Transverse colon (tissue), 4 donors: Measurements from ENCODE around the gene CECR2. TPM values are rescaled to one million over a fixed set of nuclear protein-coding genes. Genes with fewer than 3 reads are reported as not detected.

Experiments
- DNase-seq: peaks from one replicate; pipeline ENCODE4 v3.0.0-alpha.2; 2019
- H3K27ac ChIP-seq, 4 donors: fragments of 200-600 bp; sonication (generic); 2 replicates each; pipeline ENCODE4 v1.5.1; 2016 to 2018; ENCODE audit warnings: inconsistent platforms in 4 of 4
- H3K27me3 ChIP-seq: fragments of 200-600 bp; sonication (generic); 2 replicates; pipeline ENCODE4 v1.5.1; 2017; ENCODE audit warnings: inconsistent platforms
- H3K36me3 ChIP-seq, 4 donors: fragments of 200-600 bp; sonication (generic); 2 replicates each; pipeline ENCODE4 v1.5.1; 2017 to 2019; ENCODE audit warnings: inconsistent platforms in 4 of 4
- H3K4me1 ChIP-seq, 4 donors: fragments of 200-600 bp; sonication (generic); 2 replicates each; pipeline ENCODE4 v1.5.1; 2017 to 2020; ENCODE audit warnings: inconsistent platforms in 4 of 4
- H3K4me3 ChIP-seq, 4 donors: fragments of 200-600 bp; sonication (generic); 1 replicate in 1 of 4; 2 replicates in 3 of 4; pipeline versions ENCODE4 v1.5.1 to v1.6.1; 2017 to 2019; ENCODE audit warnings: inconsistent platforms in 4 of 4
- H3K9me3 ChIP-seq, 2 donors: fragments of 200-600 bp; sonication (generic); 2 replicates each; pipeline ENCODE4 v1.5.1; 2017 to 2019; ENCODE audit warnings: inconsistent platforms in 2 of 2
- CTCF ChIP-seq, 5 experiments: fragments of 200-600 bp in 3 of 5; fragments of 450-650 bp in 2 of 5; sonication (generic) in 3 of 5; IDR thresholded peaks; 1 replicate in 2 of 5; 2 replicates in 3 of 5; pipeline ENCODE4 v1.5.1; 2016 to 2017; ENCODE audit warnings: antibody characterized with exemption in 5 of 5, inconsistent platforms in 3 of 5, mild to moderate bottlenecking in 2 of 5, moderate library complexity in 1 of 5
- EP300 ChIP-seq: sonication (generic); formaldehyde crosslinking; IDR thresholded peaks from one replicate; pipeline ENCODE4 v1.6.1; 2017; ENCODE audit warnings: antibody characterized with exemption, low read depth
- POLR2A ChIP-seq: fragments of 450-650 bp; IDR thresholded peaks from one replicate; pipeline ENCODE4 v1.6.1; 2016; ENCODE audit warnings: antibody characterized with exemption, mild to moderate bottlenecking, moderate library complexity
- POLR2AphosphoS5 ChIP-seq, 3 donors: sonication (generic); formaldehyde crosslinking; IDR thresholded peaks; one replicate each; pipeline ENCODE4 v1.6.1; 2016; ENCODE audit warnings: antibody characterized with exemption in 3 of 3
- WGBS, 2 donors: methylation state at CpG; one replicate each; pipeline ENCODE4 v1.1.5; 2018; ENCODE audit warnings: low coverage in 1 of 2; 5-methylcytosine and 5-hydroxymethylcytosine counted together
- in situ Hi-C, 4 donors: fragments of 200-750 bp; cut with MboI; loops; one replicate each; pipeline versions ENCODE4 v1.15.0 to v1.15.1; 2017; ENCODE audit warnings: low sequenced_read_pairs in 3 of 4, low pct_ligation_motif_present in 1 of 4, low pct_unique_long_range_greater_than_20kb in 1 of 4
- intact Hi-C: fragments of 100-400 bp; cut with DNase I; formaldehyde crosslinking; loops from one replicate; pipeline ENCODE4 v1.15.1; 2023; ENCODE audit warnings: low total_unique reads
- total RNA-seq, 4 donors: library from RNA; depleted of rRNA; stranded (reverse); fragments of >200 nt; gene quantifications; one replicate each; pipeline ENCODE4 v1.1.0, GENCODE V29; 2016

Gene CECR2
- total RNA-seq, 4 donors from 2014 or later: 0.14 to 0.64 (median 0.60) TPM; not detected in 1

GRCh38 chr22:17332109-17332800, 37.0 kb upstream of the CECR2 start:
- intact Hi-C loops: no loop called here
- TF ChIP-seq POLR2AphosphoS5 (IDR thresholded peaks at IDR 0.05): no peak
- DNase-seq: no peak
- Histone ChIP-seq H3K4me1 (no peaks in the 10 kb centered on the region), H3K36me3 (no peaks in the 10 kb centered on the region), H3K27ac (no peak overlapping the region), H3K27me3 (no peaks in the 10 kb centered on the region), H3K4me3 (no peak overlapping the region), H3K9me3 (no peaks in the 10 kb centered on the region)
- in situ Hi-C loops: loop anchor here in 1 of 4 donors (25.0 kb wide), 1 partner anchor 95 kb away; no protein-coding TSS in a partner anchor
- WGBS, 2 donors: 78 to 80% methylated on average over 5 to 16 of the region's 16 CpGs

- 83% methylated on average over 6 of the region's 6 CpGs; no CpG with 5 or more reads in 1 of the 2 donors for WGBS, 2 donors
- H3K27me3 ChIP-seq: no peaks in the 10 kb centered on the region
- intact Hi-C loops (no loop called here), in situ Hi-C loops (loop anchor here in 1 of 4 donors (25.0 kb wide), 1 partner anchor 97 kb away; no protein-coding TSS in a partner anchor)
- no peaks in the 10 kb centered on the region for H3K9me3 ChIP-seq
- no peaks in the 10 kb centered on the region for H3K4me1 ChIP-seq
- DNase-seq: no peak
- TF ChIP-seq CTCF (IDR thresholded peaks at IDR 0.05): no peak
- no peak for TF ChIP-seq EP300
- H3K36me3 ChIP-seq: no peaks in the 10 kb centered on the region
- no peak overlapping the region for H3K4me3 ChIP-seq
- no peak overlapping the region for H3K27ac ChIP-seq
Observed at GRCh38 chr22:17334059-17334458, 35.2 kb upstream of the CECR2 start.

GRCh38 chr22:17334983-17335382, 34.3 kb upstream of the CECR2 start:
- no peak for DNase-seq
- Histone ChIP-seq H3K9me3 (no peaks in the 10 kb centered on the region), H3K27ac (no peak overlapping the region), H3K4me1 (no peaks in the 10 kb centered on the region), H3K36me3 (no peaks in the 10 kb centered on the region), H3K4me3 (no peak overlapping the region), H3K27me3 (no peaks in the 10 kb centered on the region)
- intact Hi-C loops: no loop called here
- WGBS, 2 donors: 61 to 100% methylated on average over 1 to 6 of the region's 6 CpGs
- in situ Hi-C loops: loop anchor here in 1 of 4 donors (25.0 kb wide), 1 partner anchor 98 kb away; no protein-coding TSS in a partner anchor
- TF ChIP-seq POLR2A (no peak), CTCF (IDR thresholded peaks at IDR 0.05) (no peak), POLR2AphosphoS5 (IDR thresholded peaks at IDR 0.05) (no peak), EP300 (no peak)

GRCh38 chr22:17336061-17336460, 33.2 kb upstream of the CECR2 start:
- WGBS, 2 donors: 47 to 50% methylated on average over 5 of the region's 5 CpGs
- H3K27me3 ChIP-seq: no peaks in the 10 kb centered on the region
- intact Hi-C loops: no loop called here
- H3K36me3 ChIP-seq: no peaks in the 10 kb centered on the region
- H3K4me1 ChIP-seq: no peaks in the 10 kb centered on the region
- DNase-seq: no peak
- in situ Hi-C loops: loop anchor here in 1 of 4 donors (25.0 kb wide), 1 partner anchor 99 kb away; no protein-coding TSS in a partner anchor
- TF ChIP-seq CTCF (IDR thresholded peaks at IDR 0.05) (no peak), POLR2A (no peak), EP300 (no peak), POLR2AphosphoS5 (IDR thresholded peaks at IDR 0.05) (no peak)
- H3K9me3 ChIP-seq: no peaks in the 10 kb centered on the region
- H3K27ac ChIP-seq: no peak overlapping the region
- no peak overlapping the region for H3K4me3 ChIP-seq
